ENCODE data around the gene UBE2E3.

The UBE2E3 gene

DNA sequence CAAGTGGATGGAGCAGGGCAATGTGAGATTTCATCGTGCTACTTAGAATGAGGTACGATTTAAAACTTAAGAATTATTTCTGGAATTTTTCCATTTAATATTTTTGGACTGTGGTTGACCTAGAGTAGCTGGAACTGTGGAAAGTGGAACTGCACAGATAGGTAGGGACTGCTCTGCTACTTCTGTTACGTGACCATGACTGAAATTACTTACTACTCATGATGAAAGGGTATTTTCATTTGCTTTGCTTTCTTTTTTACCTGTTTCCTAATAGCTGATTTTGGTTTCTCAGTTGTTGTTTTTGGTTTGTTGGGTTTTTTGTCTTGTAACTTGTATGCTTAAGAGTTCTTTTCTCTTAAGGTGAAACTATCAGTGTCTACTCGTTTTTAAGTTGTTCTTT is 11.4 kb downstream of the UBE2E3 start:
- Histone ChIP-seq H3K79me2 (ENCODE audit: insufficient read depth, low read length) (no peaks in the 10 kb centered on the region), H3K36me3 (ENCODE audit: insufficient read depth, low read length) (no peaks in the 10 kb centered on the region)

DNA sequence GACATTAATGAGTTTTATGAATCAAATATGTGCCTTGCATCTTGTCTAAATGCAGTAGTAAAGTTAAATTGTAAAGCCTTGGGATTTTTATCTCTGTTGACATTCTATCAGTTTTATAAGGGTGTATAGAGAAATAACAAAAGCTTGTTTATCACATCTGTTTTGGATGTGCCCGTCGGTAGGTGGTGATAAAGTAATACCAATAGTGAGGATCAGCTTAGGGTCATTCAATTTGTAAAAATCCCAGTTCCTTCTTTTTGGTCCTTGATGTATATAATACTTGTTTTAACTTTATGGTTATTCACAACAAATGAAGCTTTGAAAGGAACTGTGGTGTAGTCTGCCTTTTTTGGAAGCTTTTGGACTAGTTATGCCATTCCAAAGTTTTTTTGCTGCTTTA is 12.6 kb downstream of the UBE2E3 start:
- Histone ChIP-seq H3F3A (ENCODE audit: low read depth) (no peaks in the 10 kb centered on the region), H3K9me2 (replicated peaks; ENCODE audit: low read depth, low read length) (no peaks in the 10 kb centered on the region), H3K4me3 (ENCODE audit: low read length, poor library complexity, severe bottlenecking) (no peak overlapping the region), H4K20me1 (ENCODE audit: insufficient read depth, low read length, poor library complexity, severe bottlenecking) (no peaks in the 10 kb centered on the region), H3K9me3 (ENCODE audit: insufficient read depth, low read depth, low read length) (no peaks in the 10 kb centered on the region), H3K4me2 (ENCODE audit: low read depth, low read length, poor library complexity, severe bottlenecking) (no peak overlapping the region), H3K9ac (ENCODE audit: low read depth, low read length, poor library complexity, severe bottlenecking) (no peak overlapping the region), H3K79me2 (ENCODE audit: insufficient read depth, low read length) (no peaks in the 10 kb centered on the region), H3K4me1 (ENCODE audit: insufficient read depth, low read length, poor library complexity, severe bottlenecking) (no peaks in the 10 kb centered on the region), H3K27me3 (ENCODE audit: insufficient read depth, low read length, poor library complexity, severe bottlenecking) (no peaks in the 10 kb centered on the region), H2AFZ (ENCODE audit: low read length) (no peak overlapping the region), H3K36me3 (ENCODE audit: insufficient read depth, low read length) (no peaks in the 10 kb centered on the region)
- TF ChIP-seq, protein P1, sequence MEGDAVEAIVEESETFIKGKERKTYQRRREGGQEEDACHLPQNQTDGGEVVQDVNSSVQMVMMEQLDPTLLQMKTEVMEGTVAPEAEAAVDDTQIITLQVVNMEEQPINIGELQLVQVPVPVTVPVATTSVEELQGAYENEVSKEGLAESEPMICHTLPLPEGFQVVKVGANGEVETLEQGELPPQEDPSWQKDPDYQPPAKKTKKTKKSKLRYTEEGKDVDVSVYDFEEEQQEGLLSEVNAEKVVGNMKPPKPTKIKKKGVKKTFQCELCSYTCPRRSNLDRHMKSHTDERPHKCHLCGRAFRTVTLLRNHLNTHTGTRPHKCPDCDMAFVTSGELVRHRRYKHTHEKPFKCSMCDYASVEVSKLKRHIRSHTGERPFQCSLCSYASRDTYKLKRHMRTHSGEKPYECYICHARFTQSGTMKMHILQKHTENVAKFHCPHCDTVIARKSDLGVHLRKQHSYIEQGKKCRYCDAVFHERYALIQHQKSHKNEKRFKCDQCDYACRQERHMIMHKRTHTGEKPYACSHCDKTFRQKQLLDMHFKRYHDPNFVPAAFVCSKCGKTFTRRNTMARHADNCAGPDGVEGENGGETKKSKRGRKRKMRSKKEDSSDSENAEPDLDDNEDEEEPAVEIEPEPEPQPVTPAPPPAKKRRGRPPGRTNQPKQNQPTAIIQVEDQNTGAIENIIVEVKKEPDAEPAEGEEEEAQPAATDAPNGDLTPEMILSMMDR (conservative IDR thresholded peaks at IDR 0.05; ENCODE audit: low read length), result no peak
- no peak for TF ChIP-seq EZH2phosphoT487 (IDR thresholded peaks at IDR 0.05; ENCODE audit: borderline replicate concordance)

More for the DNA sequence above, 11.4 kb downstream of the UBE2E3 start:
- H3K9me2 ChIP-seq (replicated peaks; ENCODE audit: low read depth, low read length), result no peaks in the 10 kb centered on the region
- H3K4me3 ChIP-seq (ENCODE audit: low read length, poor library complexity, severe bottlenecking), result no peak overlapping the region
- no peaks in the 10 kb centered on the region for H3K9me3 ChIP-seq (ENCODE audit: insufficient read depth, low read depth, low read length)
- no peak for TF ChIP-seq EZH2phosphoT487 (IDR thresholded peaks at IDR 0.05; ENCODE audit: borderline replicate concordance)
- TF ChIP-seq, protein P1 (conservative IDR thresholded peaks at IDR 0.05; ENCODE audit: low read length), result no peak
- H3K9ac ChIP-seq (ENCODE audit: low read depth, low read length, poor library complexity, severe bottlenecking), result no peak overlapping the region
- no peak overlapping the region for H3K4me2 ChIP-seq (ENCODE audit: low read depth, low read length, poor library complexity, severe bottlenecking)
- no peaks in the 10 kb centered on the region for H3F3A ChIP-seq (ENCODE audit: low read depth)
- H4K20me1 ChIP-seq (ENCODE audit: insufficient read depth, low read length, poor library complexity, severe bottlenecking), result no peaks in the 10 kb centered on the region
- H3K4me1 ChIP-seq (ENCODE audit: insufficient read depth, low read length, poor library complexity, severe bottlenecking), result no peaks in the 10 kb centered on the region
- no peaks in the 10 kb centered on the region for H3K27me3 ChIP-seq (ENCODE audit: insufficient read depth, low read length, poor library complexity, severe bottlenecking)
- no peak overlapping the region for H2AFZ ChIP-seq (ENCODE audit: low read length)

DNA sequence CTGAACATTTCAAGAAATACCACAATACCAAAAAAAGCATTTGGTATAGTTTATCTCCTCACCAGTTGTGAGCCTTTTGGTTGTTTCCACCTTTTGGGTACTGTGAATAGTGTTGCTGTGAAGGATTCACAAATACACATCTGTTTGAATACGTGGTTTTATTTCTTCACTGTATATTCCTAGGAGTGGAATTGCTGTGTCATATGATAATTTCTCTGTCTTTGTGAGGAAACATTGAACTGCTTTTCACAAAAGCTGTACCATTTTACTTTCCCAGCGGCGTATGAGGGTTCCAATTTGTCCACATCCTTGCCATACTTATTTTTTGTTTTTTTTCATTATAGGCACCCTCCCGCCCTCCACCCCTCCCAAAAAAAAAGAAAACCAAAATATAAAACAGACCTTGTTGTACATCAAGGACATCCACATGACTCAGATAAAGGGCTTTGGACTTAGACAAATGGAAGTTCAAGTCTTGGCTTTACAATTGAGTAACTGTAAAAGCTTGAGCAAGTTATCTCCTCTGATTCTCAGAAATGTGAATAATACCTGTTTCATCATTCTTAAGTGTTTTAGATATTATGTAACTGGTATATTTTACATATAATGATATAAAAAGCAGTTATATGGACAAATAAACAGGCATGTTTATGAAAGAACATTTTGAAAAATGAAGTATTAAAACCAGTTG is 19.0 kb downstream of the UBE2E3 start:
- Histone ChIP-seq H3K9me2 (replicated peaks; ENCODE audit: low read depth, low read length) (no peaks in the 10 kb centered on the region), H3K79me2 (ENCODE audit: insufficient read depth, low read length) (no peaks in the 10 kb centered on the region), H3K9ac (ENCODE audit: low read depth, low read length, poor library complexity, severe bottlenecking) (no peak overlapping the region), H3K27me3 (ENCODE audit: insufficient read depth, low read length, poor library complexity, severe bottlenecking) (no peaks in the 10 kb centered on the region), H4K20me1 (ENCODE audit: insufficient read depth, low read length, poor library complexity, severe bottlenecking) (no peaks in the 10 kb centered on the region), H2AFZ (ENCODE audit: low read length) (no peak overlapping the region), H3F3A (ENCODE audit: low read depth) (no peaks in the 10 kb centered on the region), H3K4me2 (ENCODE audit: low read depth, low read length, poor library complexity, severe bottlenecking) (no peak overlapping the region), H3K9me3 (ENCODE audit: insufficient read depth, low read depth, low read length) (no peaks in the 10 kb centered on the region), H3K4me3 (ENCODE audit: low read length, poor library complexity, severe bottlenecking) (no peak overlapping the region), H3K4me1 (ENCODE audit: insufficient read depth, low read length, poor library complexity, severe bottlenecking) (no peaks in the 10 kb centered on the region), H3K36me3 (ENCODE audit: insufficient read depth, low read length) (no peaks in the 10 kb centered on the region)
- TF ChIP-seq, protein P1 (conservative IDR thresholded peaks at IDR 0.05; ENCODE audit: low read length), result no peak
- no peak for TF ChIP-seq EZH2phosphoT487 (IDR thresholded peaks at IDR 0.05; ENCODE audit: borderline replicate concordance)

Data from Loucy (cell line).